ENCODE measurements around the gene SLC16A5. TPM values are rescaled to one million over a fixed set of nuclear protein-coding genes. Genes with fewer than 3 reads are reported as not detected.
A peak's percentile ranks its signal among the peaks of the same experiment; 100 is the strongest.

The SLC16A5 gene
- total and polyA plus RNA-seq, 2 donors from 2014 or later: 28.4 to 184 TPM

- intact Hi-C loops (cut with DNase I): no loop called here
- FAIRE-seq: no peak
- DNase-seq: peak in 3 of 5 donors; percentile 22 to 61 (median 47)
Measured at GRCh38 chr17:75073618-75074047, 14.1 kb upstream of the SLC16A5 start.

GRCh38 chr17:75074532-75074931, 13.2 kb upstream of the SLC16A5 start:
- H3K9ac ChIP-seq (ENCODE audit: low read length in 3 of 3): peak overlapping the region in 1 of 3 donors; percentile 32
- TF ChIP-seq CTCF (IDR thresholded peaks at IDR 0.05; ENCODE audit: borderline replicate concordance, extremely low read depth, insufficient read depth): no peak
- no peaks in the 10 kb centered on the region for H3K27me3 ChIP-seq (ENCODE audit: control insufficient read depth, insufficient read depth, low read length)
- H3K36me3 ChIP-seq (ENCODE audit: control insufficient read depth in 2 of 3, insufficient read depth in 3 of 3, low read length in 3 of 3): no peaks in the 10 kb centered on the region
- peaks cover 0 to 34% (median 20%) of the 10 kb centered on the region in 3 donors for H3K4me1 ChIP-seq (ENCODE audit: control insufficient read depth in 2 of 3, insufficient read depth in 2 of 3, low read depth in 1 of 3, low read length in 3 of 3)
- H3K27ac ChIP-seq (ENCODE audit: low read depth in 2 of 2, low read length in 2 of 2): no peak overlapping the region
- no peaks in the 10 kb centered on the region for H3K9me3 ChIP-seq (ENCODE audit: control insufficient read depth in 2 of 3, insufficient read depth in 1 of 3, low read length in 3 of 3)
- FAIRE-seq: no peak
- H3K4me3 ChIP-seq (ENCODE audit: low read length in 3 of 3): no peak overlapping the region
- intact Hi-C loops (cut with DNase I): no loop called here
- DNase-seq: no peak

More at GRCh38 chr17:75073618-75074047, 14.1 kb upstream of the SLC16A5 start:
- Histone ChIP-seq H3K27me3 (ENCODE audit: control insufficient read depth, insufficient read depth, low read length) (no peaks in the 10 kb centered on the region), H3K9me3 (ENCODE audit: control insufficient read depth in 2 of 3, insufficient read depth in 1 of 3, low read length in 3 of 3) (no peaks in the 10 kb centered on the region), H3K9ac (ENCODE audit: low read length in 3 of 3) (no peak overlapping the region), H3K4me1 (ENCODE audit: control insufficient read depth in 2 of 3, insufficient read depth in 2 of 3, low read depth in 1 of 3, low read length in 3 of 3) (peaks cover 0 to 27% (median 12%) of the 10 kb centered on the region in 3 donors), H3K36me3 (ENCODE audit: control insufficient read depth in 2 of 3, insufficient read depth in 3 of 3, low read length in 3 of 3) (no peaks in the 10 kb centered on the region), H3K4me3 (ENCODE audit: low read length in 3 of 3) (no peak overlapping the region), H3K27ac (ENCODE audit: low read depth in 2 of 2, low read length in 2 of 2) (peak overlapping the region in 1 of 2 donors; percentile 51)
- no peak for TF ChIP-seq CTCF (IDR thresholded peaks at IDR 0.05; ENCODE audit: borderline replicate concordance, extremely low read depth, insufficient read depth)

GRCh38 chr17:75075597-75076336, 12.0 kb upstream of the SLC16A5 start:
- Histone ChIP-seq H3K27me3 (ENCODE audit: control insufficient read depth, insufficient read depth, low read length) (no peaks in the 10 kb centered on the region), H3K36me3 (ENCODE audit: control insufficient read depth in 2 of 3, insufficient read depth in 3 of 3, low read length in 3 of 3) (no peaks in the 10 kb centered on the region), H3K9me3 (ENCODE audit: control insufficient read depth in 2 of 3, insufficient read depth in 1 of 3, low read length in 3 of 3) (no peaks in the 10 kb centered on the region), H3K27ac (ENCODE audit: low read depth in 2 of 2, low read length in 2 of 2) (no peak overlapping the region), H3K4me1 (ENCODE audit: control insufficient read depth in 2 of 3, insufficient read depth in 2 of 3, low read depth in 1 of 3, low read length in 3 of 3) (peaks cover 0 to 38% (median 20%) of the 10 kb centered on the region in 3 donors), H3K9ac (ENCODE audit: low read length in 3 of 3) (no peak overlapping the region), H3K4me3 (ENCODE audit: low read length in 3 of 3) (no peak overlapping the region)
- no peak for TF ChIP-seq CTCF (IDR thresholded peaks at IDR 0.05; ENCODE audit: borderline replicate concordance, extremely low read depth, insufficient read depth)
- no peak for FAIRE-seq
- DNase-seq: no peak
- intact Hi-C loops (cut with DNase I): no loop called here
